Measurements from ENCODE around the gene IGIP.

The IGIP gene

GRCh38 chr5:140116716-140117115, 9.0 kb upstream of the IGIP start:
- no peak for TF ChIP-seq MYC (IDR thresholded peaks at IDR 0.05; ENCODE audit: low read depth, low read length)
- TF ChIP-seq CTCF (IDR thresholded peaks at IDR 0.05; ENCODE audit: low read depth, low read length): no peak
- no peak for TF ChIP-seq MAX (IDR thresholded peaks at IDR 0.05; ENCODE audit: low read depth, low read length)
- no peak for TF ChIP-seq POLR2A (IDR thresholded peaks at IDR 0.05; ENCODE audit: extremely low read depth, insufficient read length)
- peak overlapping the region; percentile 86 for H3K4me3 ChIP-seq (ENCODE audit: low read depth, low read length)
- DNase-seq (ENCODE audit: low read depth): peak; percentile 21

- TF ChIP-seq POLR2A (IDR thresholded peaks at IDR 0.05; ENCODE audit: extremely low read depth, insufficient read length) (no peak), MYC (IDR thresholded peaks at IDR 0.05; ENCODE audit: low read depth, low read length) (no peak), CTCF (IDR thresholded peaks at IDR 0.05; ENCODE audit: low read depth, low read length) (no peak), MAX (IDR thresholded peaks at IDR 0.05; ENCODE audit: low read depth, low read length) (no peak)
- DNase-seq (ENCODE audit: low read depth): no peak
- H3K4me3 ChIP-seq (ENCODE audit: low read depth, low read length): no peak overlapping the region
Observed at GRCh38 chr5:140117523-140117922, 8.2 kb upstream of the IGIP start.

- TF ChIP-seq POLR2A (IDR thresholded peaks at IDR 0.05; ENCODE audit: extremely low read depth, insufficient read length) (no peak), CTCF (IDR thresholded peaks at IDR 0.05; ENCODE audit: low read depth, low read length) (peak; percentile 23)
- no peak for DNase-seq (ENCODE audit: low read depth)
- H3K4me3 ChIP-seq (ENCODE audit: low read depth, low read length): no peak overlapping the region
Observed at GRCh38 chr5:140118302-140118936, 7.3 kb upstream of the IGIP start.

GRCh38 chr5:140126315-140127012, 727 bp downstream of the IGIP start:
- no peak for DNase-seq (ENCODE audit: low read depth)
- no peak for TF ChIP-seq MYC (IDR thresholded peaks at IDR 0.05; ENCODE audit: low read depth, low read length)
- no peak for TF ChIP-seq CTCF (IDR thresholded peaks at IDR 0.05; ENCODE audit: low read depth, low read length)
- TF ChIP-seq POLR2A (IDR thresholded peaks at IDR 0.05; ENCODE audit: extremely low read depth, insufficient read length): no peak
- TF ChIP-seq MAX (IDR thresholded peaks at IDR 0.05; ENCODE audit: low read depth, low read length): no peak
- H3K4me3 ChIP-seq (ENCODE audit: low read depth, low read length): no peak overlapping the region

GRCh38 chr5:140128376-140128775, 2.6 kb downstream of the IGIP start:
- TF ChIP-seq MYC (IDR thresholded peaks at IDR 0.05; ENCODE audit: low read depth, low read length) (no peak), CTCF (IDR thresholded peaks at IDR 0.05; ENCODE audit: low read depth, low read length) (no peak), MAX (IDR thresholded peaks at IDR 0.05; ENCODE audit: low read depth, low read length) (no peak), POLR2A (IDR thresholded peaks at IDR 0.05; ENCODE audit: extremely low read depth, insufficient read length) (no peak)
- no peak overlapping the region for H3K4me3 ChIP-seq (ENCODE audit: low read depth, low read length)
- no peak for DNase-seq (ENCODE audit: low read depth)

Measured in NB4 (cell line).